Measurements from ENCODE around the gene ZNF629.

DNA sequence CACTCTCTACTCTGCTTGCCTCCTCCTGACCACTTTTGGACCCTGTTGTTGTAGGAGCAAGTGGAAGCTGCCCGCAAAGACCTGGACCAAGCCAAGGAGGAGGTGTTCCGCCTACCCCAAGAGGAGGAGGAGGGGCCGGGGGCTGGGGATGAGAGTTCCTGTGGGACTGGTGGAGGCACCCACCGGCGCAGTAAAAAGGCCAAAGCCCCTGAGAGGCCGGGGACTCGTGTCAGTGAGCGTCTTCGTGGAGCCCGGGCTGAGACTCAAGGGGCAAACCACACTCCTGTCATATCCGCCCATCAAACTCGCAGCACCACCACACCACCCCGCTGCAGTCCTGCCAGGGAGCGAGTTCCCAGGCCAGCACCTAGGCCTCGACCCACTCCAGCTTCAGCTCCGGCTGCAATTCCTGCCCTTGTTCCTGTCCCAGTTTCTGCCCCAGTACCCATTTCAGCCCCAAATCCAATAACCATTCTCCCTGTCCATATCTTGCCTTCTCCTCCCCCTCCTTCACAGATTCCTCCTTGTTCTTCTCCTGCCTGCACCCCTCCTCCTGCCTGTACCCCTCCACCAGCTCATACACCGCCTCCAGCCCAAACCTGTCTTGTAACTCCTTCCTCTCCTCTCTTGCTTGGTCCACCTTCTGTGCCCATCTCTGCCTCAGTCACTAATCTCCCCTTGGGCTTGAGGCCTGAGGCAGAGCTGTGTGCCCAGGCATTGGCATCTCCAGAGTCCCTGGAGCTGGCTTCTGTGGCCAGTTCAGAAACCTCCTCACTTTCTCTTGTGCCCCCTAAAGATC, 49.8 kb downstream of the ZNF629 start:
- TF ChIP-seq POLR2AphosphoS5 (IDR thresholded peaks at IDR 0.05; ENCODE audit: low read depth, low read length) (no peak), TAF1 (IDR thresholded peaks at IDR 0.05; ENCODE audit: low read depth, low read length) (no peak), POLR2A (IDR thresholded peaks at IDR 0.05; ENCODE audit: low read depth, low read length) (no peak), SPI1 (IDR thresholded peaks at IDR 0.05; ENCODE audit: low read depth, low read length) (no peak), PAX5 (IDR thresholded peaks at IDR 0.05; ENCODE audit: insufficient read depth, low read length, severe bottlenecking) (no peak)
